Gastroesophageal sphincter (tissue), 4 donors: ENCODE results near the gene LTBP3. TPM values are rescaled to one million over a fixed set of nuclear protein-coding genes. Genes with fewer than 3 reads are reported as not detected.

Experiments used
- ATAC-seq: fragments of 150-250 bp; one replicate; pipeline ENCODE4 v1.9.1; 2016; ENCODE audit warnings: mild to moderate bottlenecking, moderate library complexity
- H3K27ac ChIP-seq, 4 donors: fragments of 200-600 bp; sonication (generic) in 3 of 4; 1 replicate in 3 of 4; 2 replicates in 1 of 4; pipeline ENCODE4 v1.5.1; 2016 to 2019
- H3K27me3 ChIP-seq: fragments of 200-600 bp; sonication (generic); one replicate; pipeline ENCODE4 v1.5.1; 2019
- H3K36me3 ChIP-seq, 2 donors: fragments of 200-600 bp; sonication (generic); one replicate each; pipeline ENCODE4 v1.5.1; 2019; ENCODE audit warnings: control low read depth in 1 of 2
- H3K4me1 ChIP-seq, 3 donors: fragments of 200-600 bp; sonication (generic); 1 replicate in 2 of 3; 2 replicates in 1 of 3; pipeline ENCODE4 v1.5.1; 2016 to 2019; ENCODE audit warnings: control low read depth in 2 of 3
- H3K4me3 ChIP-seq, 2 donors: fragments of 200-600 bp; sonication (generic); one replicate each; pipeline ENCODE4 v1.5.1; 2019; ENCODE audit warnings: mild to moderate bottlenecking in 1 of 2, moderate library complexity in 1 of 2
- H3K9me3 ChIP-seq, 3 donors: fragments of 200-600 bp; sonication (generic); one replicate each; pipeline ENCODE4 v1.5.1; 2017 to 2019; ENCODE audit warnings: control low read depth in 2 of 3
- CTCF ChIP-seq, 4 experiments: fragments of 200-600 bp in 2 of 4; fragments of 450-650 bp in 2 of 4; sonication (generic) in 1 of 4; IDR thresholded peaks; one replicate each; pipeline ENCODE4 v1.5.1; 2017 to 2019; ENCODE audit warnings: antibody characterized with exemption in 4 of 4, mild to moderate bottlenecking in 2 of 4, moderate library complexity in 2 of 4
- EP300 ChIP-seq: sonication (generic); formaldehyde crosslinking; IDR thresholded peaks from one replicate; pipeline ENCODE4 v1.6.1; 2017; ENCODE audit warnings: antibody characterized with exemption, mild to moderate bottlenecking
- POLR2A ChIP-seq, 2 donors: fragments of 450-650 bp; IDR thresholded peaks; one replicate each; pipeline ENCODE4 v1.6.1; 2017; ENCODE audit warnings: antibody characterized with exemption in 2 of 2, mild to moderate bottlenecking in 2 of 2, moderate library complexity in 1 of 2
- POLR2AphosphoS5 ChIP-seq: sonication (generic); formaldehyde crosslinking; IDR thresholded peaks from one replicate; pipeline ENCODE4 v1.6.1; 2017; ENCODE audit warnings: antibody characterized with exemption
- WGBS, 2 donors: methylation state at CpG; one replicate each; pipeline ENCODE4 v1.1.5; 2018; ENCODE audit warnings: low coverage in 1 of 2; 5-methylcytosine and 5-hydroxymethylcytosine counted together
- total RNA-seq, 4 donors: library from RNA; depleted of rRNA; stranded (reverse); fragments of >200 nt; gene quantifications; one replicate each; pipeline ENCODE4 v1.1.0, GENCODE V29; 2016

The LTBP3 gene
- total RNA-seq, 4 donors from 2014 or later, result 90.6 to 173 (median 139) TPM

GRCh38 chr11:65586247-65586630 is 28.1 kb upstream of the LTBP3 start:
- peak overlapping the region in 3 of 4 donors; percentile 80 to 93 (median 86) for H3K27ac ChIP-seq
- H3K4me1 ChIP-seq, result peaks cover 0 to 89% (median 30%) of the 10 kb centered on the region in 3 donors
- no peaks in the 10 kb centered on the region for H3K9me3 ChIP-seq
- ATAC-seq, result no peak
- no peak for TF ChIP-seq CTCF (IDR thresholded peaks at IDR 0.05)
- TF ChIP-seq POLR2A (IDR thresholded peaks at IDR 0.05), result no peak
- TF ChIP-seq EP300, result no peak
- 28% methylated on average over 2 of the region's 4 CpGs; no CpG with 5 or more reads in 1 of the 2 donors for WGBS, 2 donors
- H3K27me3 ChIP-seq, result no peaks in the 10 kb centered on the region
- no peak overlapping the region for H3K4me3 ChIP-seq
- peaks cover 0 to 74% of the 10 kb centered on the region in 2 donors for H3K36me3 ChIP-seq

- Histone ChIP-seq H3K4me3 (no peak overlapping the region), H3K27ac (peak overlapping the region in 3 of 4 donors; percentile 80 to 93 (median 86)), H3K9me3 (no peaks in the 10 kb centered on the region), H3K4me1 (peaks cover 0 to 91% (median 30%) of the 10 kb centered on the region in 3 donors), H3K36me3 (peaks cover 0 to 74% of the 10 kb centered on the region in 2 donors), H3K27me3 (no peaks in the 10 kb centered on the region)
- WGBS, 2 donors, result no CpG with 5 or more reads among the region's 51 CpGs
- ATAC-seq, result no peak
- no peak for TF ChIP-seq POLR2AphosphoS5
- TF ChIP-seq EP300, result no peak
- TF ChIP-seq CTCF (IDR thresholded peaks at IDR 0.05), result no peak
These were observed 27.5 kb upstream of the LTBP3 start for GRCh38 chr11:65585396-65586246.

- Histone ChIP-seq H3K36me3 (peaks cover 0 to 74% of the 10 kb centered on the region in 2 donors), H3K27ac (peak overlapping the region in 3 of 4 donors; percentile 80 to 93 (median 86)), H3K27me3 (no peaks in the 10 kb centered on the region), H3K4me3 (no peak overlapping the region), H3K9me3 (no peaks in the 10 kb centered on the region), H3K4me1 (peaks cover 0 to 91% (median 30%) of the 10 kb centered on the region in 3 donors)
- TF ChIP-seq POLR2AphosphoS5 (no peak), CTCF (IDR thresholded peaks at IDR 0.05) (no peak), POLR2A (IDR thresholded peaks at IDR 0.05) (no peak), EP300 (no peak)
- 55 to 67% methylated on average over 7 to 9 of the region's 46 CpGs for WGBS, 2 donors
- ATAC-seq, result no peak
These were observed 26.6 kb upstream of the LTBP3 start for GRCh38 chr11:65584723-65585171.

- peaks cover 0 to 74% of the 10 kb centered on the region in 2 donors for H3K36me3 ChIP-seq
- H3K9me3 ChIP-seq, result no peaks in the 10 kb centered on the region
- H3K4me3 ChIP-seq, result no peak overlapping the region
- H3K4me1 ChIP-seq, result peaks cover 0 to 91% (median 30%) of the 10 kb centered on the region in 3 donors
- no peaks in the 10 kb centered on the region for H3K27me3 ChIP-seq
- ATAC-seq, result no peak
- WGBS, 2 donors, result no CpG with 5 or more reads among the region's 8 CpGs
- peak overlapping the region in 3 of 4 donors; percentile 27 to 86 (median 80) for H3K27ac ChIP-seq
- TF ChIP-seq EP300, result no peak
- no peak for TF ChIP-seq CTCF (IDR thresholded peaks at IDR 0.05)
- TF ChIP-seq POLR2AphosphoS5, result no peak
- no peak for TF ChIP-seq POLR2A (IDR thresholded peaks at IDR 0.05)
These were observed 25.9 kb upstream of the LTBP3 start for GRCh38 chr11:65584106-65584505.
